ENCODE measurements around the gene OR2G2. TPM values are rescaled to one million over a fixed set of nuclear protein-coding genes. Genes with fewer than 3 reads are reported as not detected.

The OR2G2 gene
- total RNA-seq = not detected in 2 replicates

GRCh38 chr1:247588060-247588459 is at the start of gene OR2G2:
TSS of gene OR2G2 (plus strand) at chr1:247588360. CDS start at chr1:247588360, 0 bp downstream.

GRCh38 chr1:247548769-247549182 is 39.4 kb upstream of the OR2G2 start, which contains the start of gene GCSAML:
TSS of gene GCSAML (plus strand) at chr1:247549134. CDS start at chr1:247549192, 58 bp downstream.

GRCh38 chr1:247605286-247605685 is 17.1 kb downstream of the OR2G2 start, which contains the start of gene OR2G3:
TSS of gene OR2G3 (plus strand) at chr1:247605586. CDS start at chr1:247605586, 0 bp downstream.

Other genes with a start within 250 kb of the OR2G2 start
- gene NLRP3, start 172.2 kb upstream of the OR2G2 start, total RNA-seq = 1.1 and 1.5 TPM in 2 replicates
- not detected in 2 replicates for gene OR2B11, start 130.3 kb upstream of the OR2G2 start, total RNA-seq
- gene OR2C3, start 51.9 kb upstream of the OR2G2 start, total RNA-seq = not detected in 2 replicates
- gene GCSAML, start 39.2 kb upstream of the OR2G2 start, total RNA-seq = not detected in 2 replicates
- 0.12 TPM in 1 of 2 replicates, not detected in the other for gene OR2G3, start 17.2 kb downstream of the OR2G2 start, total RNA-seq
- not detected in 2 replicates for gene OR13G1, start 91.4 kb downstream of the OR2G2 start, total RNA-seq
- not detected in 2 replicates for gene OR6F1, start 128.3 kb downstream of the OR2G2 start, total RNA-seq
- gene OR14K1, start 150.3 kb downstream of the OR2G2 start, total RNA-seq = not detected in 2 replicates
- gene OR14A2, start 159.8 kb downstream of the OR2G2 start, total RNA-seq = not detected in 2 replicates
- not detected in 2 replicates for gene OR1C1, start 172.2 kb downstream of the OR2G2 start, total RNA-seq
- not detected in 2 replicates for gene OR14A16, start 235.8 kb downstream of the OR2G2 start, total RNA-seq